Sigmoid colon (tissue), 3 donors: ENCODE data around the gene TSKU.

Experiments used
- CTCF ChIP-seq, 4 experiments: fragments of 450-650 bp in 3 of 4; fragments of 200-600 bp in 1 of 4; IDR thresholded peaks; one replicate each; pipeline ENCODE4 v1.5.1; 2016 to 2019; ENCODE audit warnings: antibody characterized with exemption in 4 of 4, mild to moderate bottlenecking in 3 of 4, moderate library complexity in 2 of 4
- POLR2A ChIP-seq, 2 donors: fragments of 450-650 bp; IDR thresholded peaks; one replicate each; pipeline ENCODE4 v1.6.1; 2016; ENCODE audit warnings: antibody characterized with exemption in 2 of 2, mild to moderate bottlenecking in 2 of 2, moderate library complexity in 2 of 2

- no peak for TF ChIP-seq POLR2A (IDR thresholded peaks at IDR 0.05)
- TF ChIP-seq CTCF (IDR thresholded peaks at IDR 0.05), result no peak
These were observed 42.4 kb upstream of the TSKU start for GRCh38 chr11:76740772-76741171.
